ENCODE data around the gene CTXN1.
"Not testable (repeated sequence)": the region's sequence is repeated elsewhere in the genome, so short reads cannot be mapped to it uniquely, and the experiment has no call there.

CTXN1 gene

GRCh38 chr19:7926021-7926726 lies at the start of gene CTXN1:
Gene CTXN1 (minus strand): TSS chr19:7926135. CDS start chr19:7925538, 597 bp downstream.
- peak; percentile 79 for DNase-seq (ENCODE audit: low spot score)

GRCh38 chr19:7975037-7975436 lies 49.1 kb upstream of the CTXN1 start:
- DNase-seq (ENCODE audit: low spot score), result no peak

GRCh38 chr19:7973883-7974282 lies 47.9 kb upstream of the CTXN1 start:
- DNase-seq (ENCODE audit: low spot score), result no peak

- no peak for DNase-seq (ENCODE audit: low spot score)
These were observed 45.9 kb upstream of the CTXN1 start for GRCh38 chr19:7971553-7972520.

- peak; percentile 65 for DNase-seq (ENCODE audit: low spot score)
These were observed 44.9 kb upstream of the CTXN1 start for GRCh38 chr19:7970716-7971448.

GRCh38 chr19:7969555-7969939 lies 43.6 kb upstream of the CTXN1 start:
- DNase-seq (ENCODE audit: low spot score), result no peak

- no peak for DNase-seq (ENCODE audit: low spot score)
These were observed 43.0 kb upstream of the CTXN1 start for GRCh38 chr19:7968796-7969554.

GRCh38 chr19:7968008-7968795 lies 42.3 kb upstream of the CTXN1 start:
- no peak for DNase-seq (ENCODE audit: low spot score)

GRCh38 chr19:7965921-7966665 lies 40.2 kb upstream of the CTXN1 start:
- no peak for DNase-seq (ENCODE audit: low spot score)

GRCh38 chr19:7965259-7965841 lies 39.4 kb upstream of the CTXN1 start:
- DNase-seq (ENCODE audit: low spot score), result no peak

- DNase-seq (ENCODE audit: low spot score), result no peak
These were observed 37.6 kb upstream of the CTXN1 start for GRCh38 chr19:7963566-7963965.

GRCh38 chr19:7962644-7963268 lies 36.8 kb upstream of the CTXN1 start:
- DNase-seq (ENCODE audit: low spot score), result no peak

- DNase-seq (ENCODE audit: low spot score), result no peak
These were observed 36.1 kb upstream of the CTXN1 start for GRCh38 chr19:7961920-7962626.

GRCh38 chr19:7961082-7961481 lies 35.1 kb upstream of the CTXN1 start:
- not testable (repeated sequence) for DNase-seq (ENCODE audit: low spot score)

- no peak for DNase-seq (ENCODE audit: low spot score)
These were observed 33.3 kb upstream of the CTXN1 start for GRCh38 chr19:7959211-7959610.

- no peak for DNase-seq (ENCODE audit: low spot score)
These were observed 29.8 kb upstream of the CTXN1 start for GRCh38 chr19:7955696-7956095.

GRCh38 chr19:7953576-7953975 lies 27.6 kb upstream of the CTXN1 start:
- no peak for DNase-seq (ENCODE audit: low spot score)

- peak; percentile 22 for DNase-seq (ENCODE audit: low spot score)
These were observed 27.1 kb upstream of the CTXN1 start for GRCh38 chr19:7953060-7953459.

- DNase-seq (ENCODE audit: low spot score), result no peak
These were observed 22.0 kb upstream of the CTXN1 start for GRCh38 chr19:7947939-7948338.

All from hepatic stellate cell (primary cell).